ENCODE data around the gene CDH4. TPM values are rescaled to one million over a fixed set of nuclear protein-coding genes. Genes with fewer than 3 reads are reported as not detected.

The CDH4 gene
- total RNA-seq, 1 donor from 2014 or later = not detected

DNA sequence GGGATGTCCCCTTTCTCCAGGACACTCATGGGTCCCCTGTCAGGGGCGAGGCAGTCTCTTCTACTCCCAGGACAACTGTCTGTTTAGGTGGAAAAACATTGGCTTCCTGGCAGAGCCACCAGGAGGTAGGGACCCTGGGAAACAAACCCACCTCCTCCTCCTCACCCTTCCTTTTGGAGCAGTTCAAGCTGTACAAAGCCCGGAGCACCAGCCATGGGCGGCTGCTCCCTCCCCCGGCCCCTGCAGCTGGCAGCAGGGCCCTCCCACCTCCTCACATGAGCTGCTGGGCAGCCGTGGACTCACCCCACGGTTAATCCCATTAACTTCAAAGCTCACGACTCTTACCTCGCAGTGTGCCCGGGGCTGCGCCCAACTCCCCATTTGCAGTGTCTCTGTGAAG is 48.6 kb downstream of the CDH4 start:
- no peak for DNase-seq (ENCODE audit: low spot score)

GRCh38 chr20:61301711-61302525 is 49.9 kb downstream of the CDH4 start:
- no peak for DNase-seq (ENCODE audit: low spot score)

DNA sequence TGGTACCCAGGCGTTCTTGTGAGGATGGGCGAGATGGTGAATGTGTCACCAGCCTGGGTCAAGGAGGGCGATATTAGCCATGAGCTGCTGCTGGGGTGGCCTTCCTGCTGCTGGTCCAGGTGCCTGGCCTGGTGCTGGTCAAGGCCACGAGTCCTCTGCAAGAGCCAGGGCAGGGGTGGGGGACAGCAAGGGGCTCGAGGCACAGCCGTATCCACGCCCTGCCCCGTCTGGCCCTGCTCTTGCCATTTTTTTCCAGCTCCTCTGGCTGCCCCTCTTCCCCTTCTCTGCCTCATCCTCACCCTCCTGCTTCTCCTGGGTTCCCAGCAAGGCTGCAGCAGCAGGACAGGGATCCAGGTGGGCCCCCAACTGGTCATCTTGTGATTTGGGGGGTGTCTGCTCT is 51.2 kb downstream of the CDH4 start:
- no peak for DNase-seq (ENCODE audit: low spot score)

GRCh38 chr20:61303675-61304074 is 51.6 kb downstream of the CDH4 start:
- no peak for DNase-seq (ENCODE audit: low spot score)

GRCh38 chr20:61304750-61305149 is 52.7 kb downstream of the CDH4 start:
- no peak for DNase-seq (ENCODE audit: low spot score)

GRCh38 chr20:61306937-61307475 is 54.9 kb downstream of the CDH4 start:
- no peak for DNase-seq (ENCODE audit: low spot score)

DNA sequence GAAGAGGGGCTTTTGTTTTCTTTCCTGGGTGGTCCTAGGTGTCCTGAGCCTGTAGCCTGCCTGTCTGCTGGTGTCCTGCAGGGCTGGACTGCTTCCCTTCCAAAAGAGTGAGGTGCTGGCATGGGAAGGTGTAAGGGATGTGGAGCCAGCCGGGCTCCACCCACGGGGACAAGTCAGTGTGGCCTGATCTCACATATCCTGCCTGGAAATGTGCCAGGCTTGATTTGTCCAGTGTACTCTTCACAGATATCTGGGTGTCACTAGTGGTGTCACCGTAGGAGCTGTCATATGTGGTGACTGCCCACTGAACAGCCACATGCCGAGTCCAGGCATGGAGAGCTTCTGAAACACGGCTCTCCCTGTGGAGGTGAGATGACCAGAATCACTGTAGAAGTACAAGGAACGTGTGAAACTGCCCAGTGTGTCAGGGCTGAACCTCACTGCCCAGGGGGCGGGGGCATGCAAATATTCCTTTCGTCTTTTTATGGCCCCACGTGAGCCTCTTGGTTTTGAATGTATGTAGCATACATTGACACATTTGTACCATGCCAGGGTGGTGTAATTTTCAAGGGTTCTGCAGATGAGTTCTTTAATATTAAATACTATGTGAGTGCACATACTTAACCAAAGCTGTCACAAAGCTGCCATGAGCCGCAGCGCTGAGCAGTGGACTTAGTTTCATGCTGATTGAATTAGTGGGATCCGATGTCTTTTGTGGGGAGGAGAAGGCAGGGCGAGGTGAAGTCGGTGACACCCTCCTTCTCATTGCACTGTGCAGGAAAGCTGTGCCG is 55.8 kb downstream of the CDH4 start:
- DNase-seq (ENCODE audit: low spot score) = no peak

DNA sequence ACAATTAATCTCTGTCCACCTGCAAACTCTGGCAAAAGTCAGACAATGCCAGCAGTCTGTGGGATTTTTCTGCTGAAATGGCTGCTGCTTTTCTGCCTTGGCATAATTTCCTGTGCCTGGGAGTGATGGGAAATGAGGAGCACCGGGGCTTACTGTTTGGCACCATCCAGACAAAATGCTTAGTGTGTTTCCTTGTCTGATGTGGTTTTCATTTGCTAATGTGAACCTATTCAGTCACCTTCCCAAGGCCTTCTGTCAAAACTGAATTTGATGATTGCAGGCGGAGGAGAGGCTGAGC is 56.4 kb downstream of the CDH4 start:
- no peak for DNase-seq (ENCODE audit: low spot score)

- no peak for DNase-seq (ENCODE audit: low spot score)
These were observed 58.9 kb downstream of the CDH4 start for GRCh38 chr20:61310954-61311353.

DNA sequence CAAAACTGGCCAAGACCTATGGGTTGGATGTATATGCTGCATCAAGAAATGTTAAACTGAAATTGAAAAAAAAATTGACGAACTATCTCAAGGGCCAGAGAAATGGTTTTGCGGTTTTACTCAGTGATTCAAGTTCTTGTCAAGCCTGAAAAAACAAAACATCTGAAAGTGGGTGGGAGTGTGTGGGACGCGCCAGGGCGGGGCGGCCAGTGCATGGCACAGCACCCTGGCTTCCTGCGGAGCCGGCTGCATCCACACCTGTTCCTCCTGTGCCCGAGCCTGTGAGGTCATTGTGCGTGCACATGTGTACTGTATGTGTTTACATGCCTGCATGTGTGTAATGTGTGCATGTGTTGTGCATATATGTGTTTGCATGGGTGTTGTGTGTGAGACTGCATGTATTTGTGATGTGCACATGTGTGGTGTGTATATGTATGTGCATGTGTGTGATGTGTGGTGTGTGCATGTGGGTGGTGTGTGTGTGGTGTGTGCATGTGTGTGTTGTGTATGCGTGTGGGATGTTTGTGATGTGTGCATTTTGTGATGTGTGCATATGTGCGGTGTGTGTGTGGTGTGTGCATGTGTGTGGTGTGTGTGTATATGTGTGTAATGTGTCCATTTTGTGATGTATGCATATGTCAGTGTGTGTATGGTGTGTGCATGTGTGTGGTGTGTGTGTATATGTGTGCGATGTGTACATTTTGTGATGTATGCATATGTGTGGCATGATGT is 59.8 kb downstream of the CDH4 start:
- DNase-seq (ENCODE audit: low spot score) = no peak

GRCh38 chr20:61312925-61313324 is 60.9 kb downstream of the CDH4 start:
- no peak for DNase-seq (ENCODE audit: low spot score)

GRCh38 chr20:61313396-61313795 is 61.3 kb downstream of the CDH4 start:
- no peak for DNase-seq (ENCODE audit: low spot score)

- DNase-seq (ENCODE audit: low spot score) = no peak
These were observed 62.4 kb downstream of the CDH4 start for GRCh38 chr20:61314326-61315010.

GRCh38 chr20:61315319-61315718 is 63.3 kb downstream of the CDH4 start:
- DNase-seq (ENCODE audit: low spot score) = no peak

DNA sequence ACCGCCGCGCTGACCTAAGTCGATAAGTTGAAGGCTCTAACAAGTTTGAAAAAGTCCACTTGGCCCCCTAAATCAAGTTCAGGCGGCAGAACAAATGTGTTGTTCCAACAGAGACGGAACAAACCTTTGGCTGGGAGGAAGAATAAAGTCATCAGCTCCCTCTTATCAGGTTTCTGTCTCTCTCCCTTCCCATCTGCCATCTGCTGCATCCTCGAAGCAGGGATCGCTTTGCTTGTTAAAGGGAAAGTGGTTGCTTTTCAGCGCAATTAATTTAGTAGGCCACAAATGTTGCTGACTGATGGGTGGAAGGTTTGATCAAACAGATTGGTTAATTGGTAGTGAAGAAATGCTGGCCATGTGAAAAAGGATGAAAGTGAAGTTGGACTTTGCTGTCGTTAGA is 64.3 kb downstream of the CDH4 start:
- DNase-seq (ENCODE audit: low spot score) = no peak

GRCh38 chr20:61317966-61318530 is 66.0 kb downstream of the CDH4 start:
- DNase-seq (ENCODE audit: low spot score) = no peak

GRCh38 chr20:61320691-61321425 is 68.8 kb downstream of the CDH4 start:
- no peak for DNase-seq (ENCODE audit: low spot score)

GRCh38 chr20:61321481-61321880 is 69.4 kb downstream of the CDH4 start:
- DNase-seq (ENCODE audit: low spot score) = no peak

- DNase-seq (ENCODE audit: low spot score) = no peak
These were observed 70.2 kb downstream of the CDH4 start for GRCh38 chr20:61322151-61322865.

DNA sequence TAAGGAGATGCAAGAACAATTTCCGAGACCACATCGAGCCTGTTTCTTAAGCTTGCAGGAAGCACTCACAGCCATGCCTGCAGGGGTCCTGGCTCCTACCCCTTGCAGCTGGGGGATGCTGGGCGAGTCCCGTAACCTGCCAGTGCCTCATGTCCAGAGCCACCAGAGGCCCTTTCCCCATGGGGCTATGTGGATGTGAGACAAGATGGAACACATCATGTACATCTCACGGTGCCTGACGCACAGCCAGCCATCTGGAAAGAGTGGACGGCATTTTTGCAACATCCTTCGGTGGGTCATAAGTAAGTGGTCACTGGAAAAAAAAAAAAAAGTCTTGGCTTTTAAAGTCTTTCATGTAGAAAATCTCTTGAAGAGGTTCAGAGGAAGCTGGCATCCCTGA is 72.8 kb downstream of the CDH4 start:
- no peak for DNase-seq (ENCODE audit: low spot score)

Data from mesenteric fat pad (tissue), 1 donor.